ENCODE data around the gene ADIRF.
"Not testable (repeated sequence)": the region's sequence is repeated elsewhere in the genome, so short reads cannot be mapped to it uniquely, and the experiment has no call there.

Gene ADIRF

DNA sequence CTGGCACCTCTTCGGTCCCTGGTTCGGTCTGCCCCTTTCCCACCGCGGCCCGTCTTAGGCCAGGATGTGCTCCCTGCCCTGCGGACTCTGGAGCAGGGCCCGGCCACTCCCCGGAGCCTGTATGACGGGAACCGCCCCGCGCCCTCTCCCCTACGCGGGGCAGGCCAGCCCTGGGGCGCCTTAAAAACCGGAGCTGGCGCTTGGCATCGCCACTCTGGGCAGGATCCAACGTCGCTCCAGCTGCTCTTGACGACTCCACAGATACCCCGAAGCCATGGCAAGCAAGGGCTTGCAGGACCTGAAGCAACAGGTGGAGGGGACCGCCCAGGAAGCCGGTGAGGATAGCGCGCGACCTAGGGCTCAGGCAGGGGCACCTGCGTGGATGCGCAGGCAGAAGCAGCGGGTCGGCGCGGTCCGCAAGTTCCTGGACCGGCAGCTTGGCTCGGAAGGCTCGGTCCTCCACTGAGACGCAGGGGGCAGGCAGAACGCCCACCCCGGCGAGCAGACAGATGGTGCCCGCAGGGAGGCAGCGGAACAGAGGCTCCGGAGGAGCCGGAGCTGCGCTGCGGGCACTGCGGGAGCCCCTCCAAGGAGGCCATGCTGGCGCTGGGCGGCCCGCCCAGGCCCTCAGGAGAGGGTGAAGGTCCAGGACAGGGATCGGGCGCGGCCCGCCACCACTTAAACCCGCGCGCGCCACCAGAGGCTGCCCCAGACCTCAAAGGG is at the start of gene ADIRF:
ADIRF (plus strand) TSS at position 212 of the 723 bp plus-strand sequence; CDS start at position 275, 63 bp downstream.
- DNase-seq = peak; percentile 29

GRCh38 chr10:86922553-86922961 is 45.7 kb upstream of the ADIRF start:
- DNase-seq = no peak

- DNase-seq = no peak
Observed at GRCh38 chr10:86929468-86930380, 38.6 kb upstream of the ADIRF start.

DNA sequence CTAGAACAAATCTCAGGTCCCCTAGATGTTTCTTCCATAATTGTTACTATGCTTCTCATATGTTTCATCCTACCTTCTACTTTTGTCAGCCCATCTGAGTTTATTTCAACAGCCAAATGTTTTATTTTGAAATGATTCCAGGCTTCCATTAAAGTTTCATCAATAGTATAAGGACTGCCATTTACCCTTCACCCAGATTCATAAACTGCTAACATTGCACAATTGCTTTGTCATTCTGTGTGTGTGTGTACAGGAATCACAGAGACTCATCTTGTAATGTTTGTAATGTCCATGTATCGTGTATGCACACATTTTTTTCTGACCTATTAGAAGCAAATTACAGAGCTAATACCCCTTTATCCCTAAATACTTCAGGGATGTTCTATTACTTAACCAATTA is 36.4 kb upstream of the ADIRF start:
- DNase-seq = no peak

DNA sequence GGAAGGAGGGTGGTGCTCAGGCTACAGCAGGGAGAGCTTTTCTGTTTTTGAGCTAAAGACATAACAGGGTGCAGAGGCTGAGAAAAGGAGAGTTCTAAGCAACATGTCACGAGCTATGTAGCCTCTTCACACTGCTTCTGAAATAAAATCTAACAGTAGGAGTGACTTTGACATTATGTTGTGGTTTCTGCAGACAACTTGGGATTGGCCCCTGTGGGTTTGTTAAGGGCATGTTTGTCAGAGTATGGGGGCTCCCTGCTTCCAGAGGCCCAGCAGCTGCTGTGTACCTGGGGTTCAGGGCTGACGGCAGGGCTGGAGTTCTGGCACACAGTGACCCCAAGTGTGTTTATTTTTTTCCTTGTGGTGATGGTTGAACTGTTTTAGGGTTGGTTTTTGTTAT is 35.6 kb upstream of the ADIRF start:
- DNase-seq = no peak

DNA sequence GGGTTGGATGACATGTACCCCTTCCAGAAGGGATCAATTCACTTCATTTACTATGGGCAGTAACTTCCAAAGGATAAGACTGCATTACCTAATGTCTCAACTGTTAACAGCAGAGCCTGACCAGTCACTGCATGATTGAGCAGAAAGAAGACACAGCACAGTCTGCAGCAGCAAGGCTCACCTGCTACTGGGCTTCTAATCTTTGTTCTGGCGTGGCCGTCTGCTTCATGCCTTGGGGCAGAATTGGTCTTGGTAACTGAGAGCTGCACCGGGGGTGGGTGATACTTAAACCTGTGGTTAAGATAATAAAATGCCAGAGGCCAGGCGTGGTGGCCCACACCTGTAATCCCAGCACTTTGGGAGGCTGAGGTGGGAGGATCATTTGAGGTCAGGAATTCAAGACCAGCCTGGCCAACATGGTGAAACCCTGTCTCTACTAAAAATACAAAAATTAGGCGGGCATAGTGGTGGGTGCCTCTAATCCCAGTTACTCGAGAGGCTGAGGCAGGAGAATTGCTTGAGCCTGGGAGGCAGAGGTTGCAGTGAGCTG is 34.0 kb upstream of the ADIRF start:
- DNase-seq = not testable (repeated sequence)

GRCh38 chr10:86936661-86937501 is 31.4 kb upstream of the ADIRF start:
- no peak for DNase-seq

DNA sequence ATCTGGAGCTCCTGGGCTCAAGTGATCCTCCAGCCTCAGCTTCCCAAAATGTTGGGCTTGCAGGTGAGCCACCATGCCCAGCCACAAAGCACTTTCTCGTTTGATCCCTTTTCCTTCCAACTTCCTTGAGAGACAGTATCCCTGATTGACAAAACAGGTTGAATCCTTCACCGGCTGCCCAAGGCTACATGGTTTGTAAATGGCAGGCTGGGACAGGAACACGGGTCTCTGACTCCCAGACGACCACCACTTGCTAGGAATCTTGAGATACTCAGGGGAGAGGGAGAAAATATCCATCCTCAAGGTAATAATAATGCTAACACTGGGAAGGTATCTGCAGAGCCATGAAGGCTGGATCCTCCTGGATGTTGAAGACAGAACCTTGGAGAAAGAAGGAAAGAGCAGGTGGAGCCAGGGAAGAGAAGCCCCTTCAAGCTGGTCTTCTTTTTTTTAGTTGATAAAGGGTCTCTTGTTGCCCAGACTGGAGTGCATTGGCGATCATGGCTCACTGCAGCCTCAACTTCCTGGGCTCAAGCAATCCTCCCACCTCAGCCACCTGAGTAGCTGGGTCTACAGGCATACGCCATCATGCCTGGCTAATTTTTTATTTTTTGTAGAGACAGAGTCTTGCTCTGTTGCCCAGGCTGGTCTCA is 30.7 kb upstream of the ADIRF start:
- DNase-seq = no peak

DNA sequence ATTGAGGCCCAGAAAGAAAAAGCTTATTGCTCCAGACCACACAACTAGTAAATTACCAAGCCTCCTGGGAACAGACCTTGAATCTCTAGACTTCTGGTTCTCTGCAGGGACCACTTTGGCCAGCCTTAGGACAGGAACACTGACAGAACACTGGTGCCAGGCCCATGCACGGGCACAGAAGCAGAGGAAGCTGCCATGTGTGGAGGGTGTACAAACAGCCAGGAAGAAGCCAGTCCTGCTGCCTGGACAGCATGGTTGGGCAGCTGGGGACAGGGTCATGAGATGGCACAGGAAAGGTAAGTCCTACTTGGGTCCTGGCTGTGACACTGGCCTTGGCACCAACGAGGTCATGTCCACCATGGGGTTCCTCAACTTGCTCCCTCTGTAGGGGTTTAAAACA is 30.0 kb upstream of the ADIRF start:
- DNase-seq = no peak

- DNase-seq = not testable (repeated sequence)
Observed at GRCh38 chr10:86940076-86940475, 28.2 kb upstream of the ADIRF start.

DNA sequence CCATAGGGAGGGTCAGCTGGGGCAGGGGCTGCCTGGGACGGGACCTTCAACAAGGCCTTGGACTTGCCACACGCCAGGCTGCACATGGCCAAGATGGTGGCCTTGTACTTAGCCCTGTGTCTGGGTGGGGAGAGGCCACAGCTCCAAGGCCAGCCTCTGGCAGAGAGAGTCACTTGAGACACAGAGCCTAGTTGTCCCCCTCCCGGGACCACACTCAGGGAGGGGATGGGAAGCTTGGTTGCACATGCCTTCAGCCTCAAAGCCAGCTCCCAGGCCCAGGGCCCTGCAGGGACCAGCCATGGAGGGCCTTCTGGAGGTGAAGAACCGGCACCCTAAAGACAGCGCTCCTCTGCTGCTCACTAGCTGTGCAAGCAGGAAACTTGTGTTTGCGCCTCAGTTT is 27.6 kb upstream of the ADIRF start:
- DNase-seq = no peak

DNA sequence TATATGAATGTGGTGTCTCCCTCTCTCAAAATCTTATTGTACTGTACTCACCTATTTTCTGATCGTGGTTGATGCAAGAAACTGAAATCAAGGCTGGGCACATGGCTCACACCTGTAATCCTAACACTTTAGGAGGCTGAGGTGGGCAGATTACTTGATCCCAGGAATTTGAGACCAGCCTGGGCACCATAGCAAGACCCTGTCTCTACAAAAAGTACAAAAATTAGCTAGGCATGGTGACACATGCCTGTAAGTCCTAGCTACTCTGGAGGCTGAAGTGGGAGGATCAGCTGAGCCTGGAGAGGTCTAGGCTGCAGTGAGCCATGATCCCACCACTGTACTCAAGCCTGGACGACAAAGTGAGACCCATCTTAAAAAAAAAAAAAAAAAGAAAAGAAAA is 26.9 kb upstream of the ADIRF start:
- DNase-seq = no peak

DNA sequence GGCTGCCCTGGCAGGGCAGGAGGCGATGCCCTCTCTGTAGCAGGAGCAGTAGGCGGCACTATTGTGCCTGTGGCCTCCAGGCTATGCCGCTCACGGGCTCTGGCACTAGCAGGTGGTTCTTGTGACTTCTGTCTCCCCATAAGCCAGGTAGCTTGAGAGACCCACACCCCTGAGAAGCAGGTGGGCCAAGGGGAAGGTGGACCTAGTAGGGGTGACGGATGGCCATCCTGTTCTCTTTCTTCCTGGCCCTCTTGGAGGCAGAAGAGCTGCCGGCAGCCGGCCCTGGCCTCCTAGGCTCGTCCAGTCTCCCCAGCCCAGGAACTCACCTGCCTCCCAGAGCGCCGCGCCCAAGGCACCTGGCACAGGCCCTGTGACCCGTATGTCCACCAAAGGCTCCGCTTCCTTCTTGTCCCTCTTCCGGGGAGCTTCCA is 26.3 kb upstream of the ADIRF start:
- DNase-seq = no peak

- no peak for DNase-seq
Observed at GRCh38 chr10:86942441-86943315, 25.6 kb upstream of the ADIRF start.

DNA sequence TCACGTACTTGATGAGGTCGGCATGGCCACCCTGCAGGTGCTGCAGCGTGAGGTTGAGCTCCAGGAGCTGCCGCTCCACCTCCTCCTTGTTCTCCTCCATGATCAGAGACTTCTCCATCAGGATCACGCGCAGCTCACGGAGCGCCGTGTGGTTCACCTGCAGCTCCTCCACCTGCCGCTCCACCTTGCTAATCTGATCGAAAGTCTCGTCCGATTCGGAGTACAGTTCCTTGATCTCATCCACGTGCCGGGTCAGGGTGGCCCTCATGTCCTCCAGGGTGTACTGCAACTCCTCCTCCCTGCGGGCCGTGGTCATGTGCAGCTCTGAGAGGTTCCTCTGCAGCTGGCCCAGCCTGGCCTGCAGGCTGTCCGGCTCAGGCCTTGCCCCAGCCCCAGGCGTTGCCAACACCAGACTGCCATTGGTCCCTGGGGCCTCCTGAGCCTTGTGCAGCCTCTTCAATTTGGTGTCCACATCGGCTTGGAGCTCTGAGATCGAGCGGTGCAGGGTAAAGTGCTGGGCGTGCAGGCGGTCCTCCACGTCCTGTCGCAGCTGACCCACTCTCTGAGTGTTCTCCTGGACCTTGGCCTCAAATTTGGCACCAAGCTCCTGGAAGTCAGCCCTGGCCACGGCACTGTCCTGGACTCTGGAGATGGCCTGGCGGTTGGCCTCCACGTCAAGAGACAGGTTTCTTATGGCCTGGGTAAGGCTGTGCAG is 24.8 kb upstream of the ADIRF start:
- DNase-seq = no peak

- DNase-seq = no peak
Observed at GRCh38 chr10:86944031-86944419, 24.3 kb upstream of the ADIRF start.

GRCh38 chr10:86944471-86944870 is 23.8 kb upstream of the ADIRF start:
- no peak for DNase-seq

GRCh38 chr10:86944907-86945306 is 23.4 kb upstream of the ADIRF start:
- no peak for DNase-seq

DNA sequence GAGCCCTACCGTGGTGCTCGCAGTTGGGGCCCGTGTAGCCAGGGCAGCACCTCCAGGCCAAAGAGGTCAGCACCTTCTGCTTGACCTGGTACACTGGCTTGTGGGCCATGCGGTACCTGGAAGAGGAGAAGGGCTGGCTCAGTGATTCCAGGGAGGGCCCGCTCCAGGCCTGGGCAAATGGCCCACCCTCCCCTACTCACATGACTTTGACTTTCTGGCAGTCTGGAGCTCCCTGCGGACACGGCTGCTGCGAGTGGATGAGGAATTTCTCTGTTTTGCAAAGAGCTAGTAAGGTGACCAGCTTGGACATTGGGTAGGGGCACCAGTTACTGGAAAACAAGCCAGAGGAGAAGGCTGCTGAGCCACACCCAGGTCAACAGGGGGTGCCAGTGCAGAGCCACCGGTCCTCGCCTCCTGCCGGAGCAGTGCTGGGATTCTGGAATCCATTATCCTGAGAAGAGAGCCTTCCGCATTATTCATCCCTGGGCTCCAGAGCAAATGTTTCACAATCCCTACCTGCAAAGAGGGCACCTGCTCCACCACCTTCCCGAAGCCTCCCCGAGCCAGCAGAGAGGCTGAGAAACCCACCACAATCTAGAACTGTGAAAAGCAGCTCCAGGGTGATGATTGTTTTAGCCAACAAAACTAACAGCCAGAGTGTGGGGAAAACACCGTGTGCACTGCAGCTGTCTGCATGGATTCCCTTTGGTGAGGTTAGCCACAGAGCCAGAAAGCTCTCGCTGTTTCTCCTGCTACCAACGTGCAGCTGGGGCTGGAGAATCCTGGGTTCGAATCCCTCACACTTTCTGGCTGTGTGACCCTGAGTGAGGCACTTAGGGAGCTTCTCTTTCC is 22.7 kb upstream of the ADIRF start:
- no peak for DNase-seq
